HEK293 (cell line): Measurements from ENCODE around the gene CLDN14.

Experiments used
- CTCF ChIA-PET: fragments of 350-600 bp; formaldehyde crosslinking; extraction: SDS; loops from one replicate; lab custom pipeline; 2021; ENCODE audit warnings: antibody characterized with exemption; lab: Yijun Ruan, JAX
- POLR2A ChIA-PET: fragments of 300-600 bp; formaldehyde crosslinking; extraction: SDS; loops from one replicate; lab custom pipeline; 2020; ENCODE audit warnings: antibody characterized with exemption, inconsistent platforms; lab: Yijun Ruan, JAX
- H3K27ac ChIP-seq: fragments of 200-500 bp; sonication (Bioruptor generic); 2 replicates; pipeline ENCODE4 v1.5.1; 2014; ENCODE audit warnings: low read depth, low read length, control low read depth, inconsistent platforms; ENCODE audit errors: extremely low read depth
- H3K36me3 ChIP-seq, 2 experiments: fragments of 200-500 bp in 1 of 2; sonication (Bioruptor generic) in 1 of 2; 1 replicate in 1 of 2; 2 replicates in 1 of 2; pipeline ENCODE4 v1.5.1; 2014 to 2017; ENCODE audit warnings: inconsistent platforms in 2 of 2, low read length in 2 of 2; ENCODE audit not compliant: control insufficient read depth in 2 of 2, insufficient read depth in 1 of 2
- H3K4me1 ChIP-seq: fragments of 200-500 bp; sonication (Bioruptor generic); 2 replicates; pipeline ENCODE4 v1.5.1; 2014; ENCODE audit warnings: mild to moderate bottlenecking, low read length, inconsistent platforms; ENCODE audit not compliant: control insufficient read depth, insufficient read depth
- H3K4me3 ChIP-seq: 2 replicates; pipeline ENCODE4 v1.5.1; 2011; ENCODE audit warnings: low read depth, mild to moderate bottlenecking, control low read depth, low read length, moderate library complexity
- H3K9me3 ChIP-seq: fragments of 200-500 bp; sonication (Bioruptor generic); 2 replicates; pipeline ENCODE4 v1.5.1; 2014; ENCODE audit warnings: low read depth, low read length, inconsistent platforms; ENCODE audit not compliant: control insufficient read depth, insufficient read depth
- GLIS1 ChIP-seq: fragments of 450-650 bp; formaldehyde crosslinking; IDR thresholded peaks from 2 replicates; pipeline ENCODE4 v1.5.1; 2016; ENCODE audit warnings: missing biosample characterization, missing genetic modification characterization
- KLF1 ChIP-seq: fragments of 450-650 bp; formaldehyde crosslinking; IDR thresholded peaks from 2 replicates; pipeline ENCODE4 v1.5.1; 2016; ENCODE audit warnings: missing biosample characterization, missing genetic modification characterization
- KLF16 ChIP-seq: fragments of 450-650 bp; formaldehyde crosslinking; IDR thresholded peaks from 2 replicates; pipeline ENCODE4 v1.5.1; 2017; ENCODE audit warnings: missing biosample characterization, missing genetic modification characterization
- KLF17 ChIP-seq: fragments of 450-650 bp; formaldehyde crosslinking; IDR thresholded peaks from 2 replicates; pipeline ENCODE4 v1.5.1; 2016; ENCODE audit warnings: missing biosample characterization, missing genetic modification characterization
- PRDM1 ChIP-seq: fragments of 450-650 bp; formaldehyde crosslinking; IDR thresholded peaks from 2 replicates; pipeline ENCODE4; 2016; ENCODE audit warnings: missing biosample characterization, missing genetic modification characterization
- SCRT1 ChIP-seq: fragments of 450-650 bp; formaldehyde crosslinking; IDR thresholded peaks from 2 replicates; pipeline ENCODE4 v1.5.1; 2016; ENCODE audit warnings: missing biosample characterization, missing genetic modification characterization, borderline replicate concordance
- ZIC2 ChIP-seq: fragments of 450-650 bp; formaldehyde crosslinking; IDR thresholded peaks from 2 replicates; pipeline ENCODE4 v1.5.1; 2016; ENCODE audit warnings: missing biosample characterization, missing genetic modification characterization
- ZNF146 ChIP-seq: fragments of 450-650 bp; formaldehyde crosslinking; IDR thresholded peaks from 2 replicates; pipeline ENCODE4 v1.5.1; 2016; ENCODE audit warnings: missing biosample characterization, missing genetic modification characterization
- ZNF155 ChIP-seq: fragments of 450-650 bp; formaldehyde crosslinking; IDR thresholded peaks from 2 replicates; pipeline ENCODE4 v1.5.1; 2016; ENCODE audit warnings: missing biosample characterization, missing genetic modification characterization
- ZNF175 ChIP-seq: fragments of 450-650 bp; formaldehyde crosslinking; IDR thresholded peaks from 2 replicates; pipeline ENCODE4 v1.5.1; 2016; ENCODE audit warnings: missing biosample characterization, missing genetic modification characterization
- ZNF202 ChIP-seq: fragments of 450-650 bp; formaldehyde crosslinking; IDR thresholded peaks from 2 replicates; pipeline ENCODE4 v1.5.1; 2016; ENCODE audit warnings: missing biosample characterization, missing genetic modification characterization, borderline replicate concordance
- ZNF366 ChIP-seq: fragments of 450-650 bp; formaldehyde crosslinking; conservative IDR thresholded peaks from 2 replicates; pipeline ENCODE4 v1.5.1; 2016; ENCODE audit warnings: missing biosample characterization, missing genetic modification characterization
- ZNF394 ChIP-seq: fragments of 450-650 bp; formaldehyde crosslinking; IDR thresholded peaks from 2 replicates; pipeline ENCODE4 v1.5.1; 2016; ENCODE audit warnings: missing biosample characterization, missing genetic modification characterization, mild to moderate bottlenecking, moderate library complexity, borderline replicate concordance
- ZNF433 ChIP-seq: fragments of 450-650 bp; formaldehyde crosslinking; IDR thresholded peaks from 2 replicates; pipeline ENCODE4 v1.5.1; 2016; ENCODE audit warnings: missing biosample characterization, missing genetic modification characterization, low read depth
- ZNF548 ChIP-seq: fragments of 450-650 bp; formaldehyde crosslinking; IDR thresholded peaks from 2 replicates; pipeline ENCODE4 v1.5.1; 2016; ENCODE audit warnings: missing biosample characterization, missing genetic modification characterization
- ZNF558 ChIP-seq: fragments of 450-650 bp; formaldehyde crosslinking; IDR thresholded peaks from 2 replicates; pipeline ENCODE4 v1.5.1; 2016; ENCODE audit warnings: missing biosample characterization, missing genetic modification characterization
- ZNF596 ChIP-seq: fragments of 450-650 bp; IDR thresholded peaks from 2 replicates; pipeline ENCODE4 v1.5.0; 2018; ENCODE audit warnings: missing biosample characterization, mild to moderate bottlenecking, missing genetic modification characterization, moderate library complexity
- ZNF626 ChIP-seq: fragments of 450-650 bp; sonication (Bioruptor Pico); formaldehyde crosslinking; IDR thresholded peaks from 2 replicates; pipeline ENCODE4 v1.5.1; 2018; ENCODE audit warnings: missing biosample characterization, missing genetic modification characterization, inconsistent platforms
- ZNF677 ChIP-seq: fragments of 450-650 bp; IDR thresholded peaks from 2 replicates; pipeline ENCODE4 v1.5.0; 2018; ENCODE audit warnings: missing biosample characterization, mild to moderate bottlenecking, missing genetic modification characterization, moderate library complexity
- ZSCAN23 ChIP-seq: fragments of 450-650 bp; formaldehyde crosslinking; IDR thresholded peaks from 2 replicates; pipeline ENCODE4 v1.5.1; 2016; ENCODE audit warnings: missing biosample characterization, missing genetic modification characterization
- ZSCAN30 ChIP-seq: fragments of 450-650 bp; IDR thresholded peaks from 2 replicates; pipeline ENCODE4 v1.5.1; 2018; ENCODE audit warnings: missing biosample characterization, mild to moderate bottlenecking, missing genetic modification characterization, moderate library complexity

CLDN14 gene

GRCh38 chr21:36499578-36500471, 19.9 kb upstream of the CLDN14 start (continued):
- no peak for TF ChIP-seq ZNF433 (tag by site-specific recombination)
- TF ChIP-seq, all 188 proteins: peak for 7

- Histone ChIP-seq H3K9me3 (no peaks in the 10 kb centered on the region), H3K36me3 (no peaks in the 10 kb centered on the region), H3K4me3 (no peak overlapping the region), H3K27ac (no peak overlapping the region), H3K4me1 (peaks cover 3% of the 10 kb centered on the region)
- POLR2A ChIA-PET = no interaction called here
- TF ChIP-seq GLIS1 (tag by site-specific recombination) (no peak), ZSCAN30 (tag by site-specific recombination) (no peak), ZNF548 (tag by site-specific recombination) (peak; percentile 92)
- CTCF ChIA-PET = interaction anchor here (1.1 to 2.1 kb wide), 3 partner anchors 10 to 72 kb away, joined by 3 to 7 read pairs (median 4); no protein-coding TSS in a partner anchor
Observed at GRCh38 chr21:36494557-36494956, 14.6 kb upstream of the CLDN14 start.

- TF ChIP-seq KLF17 = peak; percentile 92
- 0 out of 2 replicates have a peak, but pooled peaks have one; percentile 10 for TF ChIP-seq KLF1 (tag by site-specific recombination)
- 0 out of 2 replicates have a peak, but pooled peaks have one; percentile 9 for TF ChIP-seq ZIC2 (tag by site-specific recombination)
- no peak for TF ChIP-seq KLF16 (tag by site-specific recombination)
- ChIA-PET POLR2A (no interaction called here), CTCF (no interaction called here)
- no peaks in the 10 kb centered on the region for H3K36me3 ChIP-seq
- H3K4me1 ChIP-seq = no peaks in the 10 kb centered on the region
- H3K9me3 ChIP-seq = no peaks in the 10 kb centered on the region
- H3K4me3 ChIP-seq = no peak overlapping the region
- no peak overlapping the region for H3K27ac ChIP-seq
Observed at GRCh38 chr21:36491209-36491910, 11.4 kb upstream of the CLDN14 start.

- TF ChIP-seq ZNF202 (tag by site-specific recombination) (no peak), ZSCAN23 (tag by site-specific recombination) (no peak), ZNF146 (tag by site-specific recombination) (no peak), ZNF394 (tag by site-specific recombination) (no peak), ZNF366 (tag by site-specific recombination) (no peak), SCRT1 (tag by site-specific recombination) (no peak), ZNF626 (no peak), ZNF677 (tag by site-specific recombination) (no peak), PRDM1 (tag by site-specific recombination) (no peak), ZNF596 (no peak), ZNF155 (tag by site-specific recombination) (no peak), ZNF175 (tag by site-specific recombination) (no peak), ZNF558 (tag by site-specific recombination) (no peak)
- H3K36me3 ChIP-seq = no peaks in the 10 kb centered on the region
- no peak overlapping the region for H3K27ac ChIP-seq
- ChIA-PET POLR2A (no interaction called here), CTCF (interaction anchor here (1.1 to 2.2 kb wide), 2 partner anchors 14 to 70 kb away, joined by 3 to 5 read pairs; no protein-coding TSS in a partner anchor)
- no peak overlapping the region for H3K4me3 ChIP-seq
- H3K9me3 ChIP-seq = no peaks in the 10 kb centered on the region
- no peaks in the 10 kb centered on the region for H3K4me1 ChIP-seq
Observed at GRCh38 chr21:36489776-36490165, 9.8 kb upstream of the CLDN14 start.
